ENCODE measurements around the gene ZNF853.

DNA sequence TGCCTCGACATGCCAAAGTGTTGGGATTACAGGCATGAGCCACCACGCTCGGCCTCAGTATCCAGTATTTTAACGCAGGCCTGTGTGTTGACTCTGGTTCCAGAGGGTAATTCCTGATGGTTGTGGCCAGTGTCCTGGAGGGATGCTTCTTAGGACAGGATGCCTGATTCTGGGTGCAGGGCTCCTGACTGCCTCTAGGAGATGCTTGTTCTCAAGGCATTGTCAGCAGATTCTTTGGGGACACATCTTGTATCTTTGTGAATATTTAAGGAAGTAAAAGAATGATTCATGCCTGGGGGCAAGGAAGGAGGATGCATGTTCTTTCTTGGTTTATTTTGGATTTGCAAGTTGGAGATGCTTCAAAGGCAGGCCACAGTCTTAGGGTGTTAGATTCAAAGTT lies 36.0 kb upstream of the ZNF853 start:
- TF ChIP-seq, protein P1, sequence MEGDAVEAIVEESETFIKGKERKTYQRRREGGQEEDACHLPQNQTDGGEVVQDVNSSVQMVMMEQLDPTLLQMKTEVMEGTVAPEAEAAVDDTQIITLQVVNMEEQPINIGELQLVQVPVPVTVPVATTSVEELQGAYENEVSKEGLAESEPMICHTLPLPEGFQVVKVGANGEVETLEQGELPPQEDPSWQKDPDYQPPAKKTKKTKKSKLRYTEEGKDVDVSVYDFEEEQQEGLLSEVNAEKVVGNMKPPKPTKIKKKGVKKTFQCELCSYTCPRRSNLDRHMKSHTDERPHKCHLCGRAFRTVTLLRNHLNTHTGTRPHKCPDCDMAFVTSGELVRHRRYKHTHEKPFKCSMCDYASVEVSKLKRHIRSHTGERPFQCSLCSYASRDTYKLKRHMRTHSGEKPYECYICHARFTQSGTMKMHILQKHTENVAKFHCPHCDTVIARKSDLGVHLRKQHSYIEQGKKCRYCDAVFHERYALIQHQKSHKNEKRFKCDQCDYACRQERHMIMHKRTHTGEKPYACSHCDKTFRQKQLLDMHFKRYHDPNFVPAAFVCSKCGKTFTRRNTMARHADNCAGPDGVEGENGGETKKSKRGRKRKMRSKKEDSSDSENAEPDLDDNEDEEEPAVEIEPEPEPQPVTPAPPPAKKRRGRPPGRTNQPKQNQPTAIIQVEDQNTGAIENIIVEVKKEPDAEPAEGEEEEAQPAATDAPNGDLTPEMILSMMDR (IDR thresholded peaks at IDR 0.05), result no peak
- no peak for TF ChIP-seq POLR2A (IDR thresholded peaks at IDR 0.05)

Measured in thyroid gland (tissue), 4 donors.